Activated CD4-positive, alpha-beta T cell treated with anti-CD3 and anti-CD28 coated beads for 1 hour (primary cell): ENCODE data around the gene WWOX.

Experiments used
- DNase-seq: peaks from one replicate; pipeline ENCODE4 v3.0.0-alpha.2; 2020

The WWOX gene

GRCh38 chr16:78640886-78641285 lies 541.4 kb downstream of the WWOX start:
- no peak for DNase-seq

DNA sequence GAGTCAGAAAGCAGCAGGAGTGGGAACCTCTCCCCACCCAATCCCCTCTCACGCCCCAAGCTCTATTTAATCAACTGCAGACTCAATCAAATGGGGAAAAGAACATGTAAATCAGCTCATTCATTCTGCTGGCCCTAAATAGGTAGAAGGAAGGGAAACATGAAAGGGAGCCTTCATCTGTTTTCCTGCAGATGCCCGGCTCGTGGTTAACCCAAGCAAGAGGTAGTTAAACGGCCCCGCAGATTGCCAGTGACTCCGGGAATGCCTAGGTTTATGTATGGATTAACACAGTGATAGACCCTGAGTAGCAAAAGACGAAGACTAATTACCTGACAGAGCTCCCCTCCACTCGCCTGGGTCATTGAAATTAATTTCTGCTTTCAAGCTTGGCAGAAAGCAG lies 542.0 kb downstream of the WWOX start:
- DNase-seq, result no peak

GRCh38 chr16:78642621-78643285 lies 543.3 kb downstream of the WWOX start:
- DNase-seq, result no peak

DNA sequence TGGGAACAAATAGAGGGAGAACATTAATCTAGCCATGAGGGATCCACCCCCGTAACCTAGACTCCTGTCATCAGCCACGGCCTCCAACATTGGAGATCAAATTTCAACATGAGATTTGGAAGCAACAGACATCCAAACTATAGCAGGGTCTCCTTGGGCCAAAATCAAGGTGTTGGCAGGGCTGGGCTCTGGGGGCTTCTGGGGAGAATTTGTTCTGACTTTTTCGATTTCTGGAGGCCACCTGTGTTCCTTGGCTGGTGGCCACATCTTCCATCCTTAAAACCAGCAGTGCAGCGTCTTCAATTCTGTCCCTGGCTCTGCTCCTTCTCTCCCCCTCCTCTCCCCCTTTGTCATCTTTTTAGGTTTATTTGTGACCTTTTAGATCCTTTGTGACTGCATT lies 546.2 kb downstream of the WWOX start:
- no peak for DNase-seq

GRCh38 chr16:78647019-78647418 lies 547.6 kb downstream of the WWOX start:
- DNase-seq, result no peak

GRCh38 chr16:78647491-78647890 lies 548.0 kb downstream of the WWOX start:
- no peak for DNase-seq

DNA sequence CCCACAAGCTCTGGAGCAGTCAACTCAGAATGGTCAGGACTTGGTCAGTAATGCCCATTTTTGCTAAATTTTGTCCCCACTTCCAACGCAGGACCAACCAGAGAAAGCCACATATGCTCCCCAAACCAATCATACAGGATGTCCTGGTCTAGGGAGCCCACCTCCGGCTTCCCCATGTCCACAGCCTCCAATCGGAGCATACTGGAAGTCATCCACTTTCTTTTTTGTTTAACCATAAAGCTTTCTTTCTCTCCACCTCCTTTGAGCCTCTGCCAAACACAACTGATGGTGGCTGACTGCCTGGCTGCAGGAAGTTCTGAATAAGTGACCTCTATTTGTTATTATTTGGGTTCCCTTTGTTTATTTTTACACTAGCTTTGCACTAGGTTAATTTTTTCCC lies 549.1 kb downstream of the WWOX start:
- DNase-seq, result no peak

DNA sequence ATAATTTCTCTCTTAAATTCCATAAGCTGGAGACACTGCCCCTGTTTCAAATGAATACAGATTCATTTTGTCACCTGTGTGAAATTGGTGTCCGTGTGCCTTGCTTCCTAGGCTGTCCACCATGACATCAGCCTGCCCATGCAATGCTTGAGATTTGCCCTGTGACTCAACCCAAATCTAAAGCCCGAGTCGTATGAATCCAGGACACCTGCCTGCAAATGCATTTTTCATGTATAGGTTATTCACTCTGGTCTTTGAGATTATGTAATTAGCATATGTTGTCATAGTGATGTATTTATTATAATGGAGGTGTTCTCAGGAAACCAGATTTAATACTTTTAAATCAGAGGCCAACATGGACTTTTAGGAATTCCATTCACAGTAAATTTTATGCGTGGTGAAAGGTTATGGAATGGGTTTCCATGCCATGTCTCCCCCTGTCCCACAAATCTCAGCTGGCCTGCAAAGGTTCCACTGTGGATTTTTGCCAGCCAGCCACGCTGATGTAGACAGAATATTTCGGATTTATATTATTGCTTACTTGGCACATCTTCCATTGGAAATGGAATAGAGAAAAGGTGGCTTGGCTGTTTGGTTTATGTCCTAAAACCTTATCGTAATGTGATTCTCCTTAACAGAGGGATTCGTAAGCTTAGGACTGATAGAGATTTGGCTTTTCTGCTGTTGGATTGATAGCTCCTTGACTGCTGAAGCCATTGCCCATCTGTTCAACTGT lies 551.1 kb downstream of the WWOX start:
- DNase-seq, result no peak

DNA sequence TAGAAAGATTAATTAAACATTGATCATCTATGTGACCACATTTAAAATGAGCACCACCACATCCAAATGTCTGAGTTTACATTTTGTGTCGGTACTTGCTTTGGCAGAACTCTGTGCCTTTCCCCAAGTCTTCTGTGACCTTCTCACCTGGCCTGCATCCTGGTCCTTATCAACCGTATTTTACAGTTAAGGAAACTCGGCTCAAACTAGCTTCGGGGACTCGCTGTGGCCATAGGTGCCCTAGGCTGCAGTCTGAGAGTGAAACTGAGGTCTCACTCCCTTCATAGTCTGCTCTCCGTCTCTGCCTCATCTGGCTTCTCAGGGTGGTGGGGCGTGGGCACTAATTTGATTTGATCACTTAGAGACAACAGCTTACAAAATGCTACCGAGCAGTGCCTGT lies 555.5 kb downstream of the WWOX start:
- DNase-seq, result no peak

GRCh38 chr16:78655331-78656113 lies 556.1 kb downstream of the WWOX start:
- no peak for DNase-seq

GRCh38 chr16:78656887-78657286 lies 557.4 kb downstream of the WWOX start:
- no peak for DNase-seq

DNA sequence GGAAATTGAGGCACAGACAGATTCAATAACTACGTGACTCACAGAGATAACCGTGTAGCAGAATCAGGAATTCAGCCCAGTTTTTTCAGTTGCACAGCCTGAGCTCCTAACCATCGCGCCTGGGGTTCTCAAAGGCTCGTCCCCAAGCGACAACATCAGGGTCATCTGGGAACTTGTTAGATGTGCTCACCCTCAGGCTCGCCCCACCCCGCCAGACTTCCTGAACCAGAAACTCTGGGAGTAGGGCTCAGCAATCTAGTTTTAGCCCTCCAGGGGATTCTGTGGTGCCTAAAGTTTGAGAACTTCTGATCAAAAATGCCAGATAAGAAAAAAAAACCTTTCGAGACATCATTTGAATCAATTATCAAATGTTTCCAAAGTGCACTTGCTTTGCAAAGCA lies 559.8 kb downstream of the WWOX start:
- no peak for DNase-seq

DNA sequence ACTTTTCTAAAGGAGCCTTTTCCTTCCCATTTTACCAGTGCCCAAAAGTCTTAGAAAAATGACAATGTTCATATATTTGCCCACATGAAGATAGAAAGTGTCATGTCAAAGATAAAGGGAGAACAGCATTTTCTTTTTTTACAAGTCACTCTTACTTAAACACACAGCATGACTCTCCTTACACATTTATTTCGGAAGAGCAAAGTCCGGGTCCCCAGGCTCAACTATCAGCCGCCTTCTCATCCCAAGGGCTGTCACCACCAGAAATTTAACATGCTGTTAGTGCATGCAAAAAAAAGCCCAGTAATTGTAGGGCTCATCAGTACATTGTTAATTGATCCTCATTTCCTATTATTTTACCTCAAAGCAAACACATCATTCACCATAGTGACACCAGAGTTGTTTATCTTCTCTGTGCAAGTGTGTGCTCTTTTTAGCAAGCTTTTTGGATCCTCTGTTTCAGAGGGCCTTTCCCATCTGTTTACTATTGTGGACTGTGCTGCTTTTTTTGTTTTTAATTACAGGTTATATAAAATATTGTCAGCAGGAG lies 560.3 kb downstream of the WWOX start:
- no peak for DNase-seq

DNA sequence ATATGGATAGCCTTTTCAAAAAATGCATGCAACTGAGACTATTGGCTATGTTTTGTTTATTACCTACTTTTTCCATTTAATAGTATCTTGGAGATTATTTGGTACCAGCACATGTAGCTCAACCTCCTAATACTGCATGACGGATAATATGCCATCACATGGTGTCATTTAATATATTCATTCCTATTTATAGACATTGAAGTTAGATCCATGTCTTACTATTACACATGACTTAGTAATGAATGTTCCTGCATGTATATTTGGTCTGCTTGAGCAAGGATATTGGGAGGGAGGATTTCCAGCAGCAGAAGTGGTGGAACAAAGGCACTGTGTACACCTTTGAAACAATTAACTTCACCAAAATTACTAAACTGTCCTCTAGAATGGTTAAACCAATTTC lies 561.3 kb downstream of the WWOX start:
- DNase-seq, result no peak

GRCh38 chr16:78663690-78664089 lies 564.2 kb downstream of the WWOX start:
- DNase-seq, result no peak

GRCh38 chr16:78664811-78665772 lies 565.6 kb downstream of the WWOX start:
- no peak for DNase-seq

DNA sequence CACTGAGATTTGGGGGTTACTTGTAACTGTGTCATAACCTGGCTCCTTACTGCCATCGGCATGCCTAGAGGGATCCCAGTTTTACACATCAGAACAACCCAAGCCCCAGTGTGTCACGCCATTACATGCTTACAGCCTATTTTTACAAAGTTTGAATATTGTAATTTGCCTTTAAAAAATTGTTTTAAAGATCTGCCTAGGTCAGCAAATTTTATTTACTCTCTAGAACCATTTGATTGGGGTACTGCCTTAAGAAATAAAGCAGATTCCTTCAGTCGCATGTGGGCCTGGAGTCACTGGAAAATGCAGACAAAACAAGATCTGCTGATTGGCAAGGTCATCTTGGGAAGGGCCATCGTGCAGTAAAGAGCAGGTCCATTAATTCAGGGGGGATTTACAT lies 566.9 kb downstream of the WWOX start:
- no peak for DNase-seq

- no peak for DNase-seq
These were observed 568.2 kb downstream of the WWOX start for GRCh38 chr16:78667675-78668074.

DNA sequence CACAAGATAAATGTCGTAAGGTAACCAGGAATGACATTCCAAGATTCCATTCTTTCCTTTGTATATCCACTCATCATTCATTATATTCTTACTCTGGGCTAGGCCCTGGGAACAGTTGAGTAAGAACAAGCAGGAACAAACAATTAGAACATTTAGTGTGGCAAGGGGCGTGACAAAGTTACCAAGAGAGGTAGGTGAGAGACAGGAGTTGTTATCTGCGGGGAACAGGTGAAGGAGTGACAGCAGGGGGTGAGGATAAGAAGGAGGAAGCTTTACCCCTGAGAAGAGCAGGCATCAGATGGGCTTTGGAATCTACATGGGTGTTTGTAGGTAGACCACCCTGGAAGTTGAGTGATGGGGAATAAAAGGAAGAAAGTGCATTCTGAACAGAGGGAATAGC lies 568.9 kb downstream of the WWOX start:
- DNase-seq, result no peak

GRCh38 chr16:78669994-78670393 lies 570.5 kb downstream of the WWOX start:
- DNase-seq, result no peak

DNA sequence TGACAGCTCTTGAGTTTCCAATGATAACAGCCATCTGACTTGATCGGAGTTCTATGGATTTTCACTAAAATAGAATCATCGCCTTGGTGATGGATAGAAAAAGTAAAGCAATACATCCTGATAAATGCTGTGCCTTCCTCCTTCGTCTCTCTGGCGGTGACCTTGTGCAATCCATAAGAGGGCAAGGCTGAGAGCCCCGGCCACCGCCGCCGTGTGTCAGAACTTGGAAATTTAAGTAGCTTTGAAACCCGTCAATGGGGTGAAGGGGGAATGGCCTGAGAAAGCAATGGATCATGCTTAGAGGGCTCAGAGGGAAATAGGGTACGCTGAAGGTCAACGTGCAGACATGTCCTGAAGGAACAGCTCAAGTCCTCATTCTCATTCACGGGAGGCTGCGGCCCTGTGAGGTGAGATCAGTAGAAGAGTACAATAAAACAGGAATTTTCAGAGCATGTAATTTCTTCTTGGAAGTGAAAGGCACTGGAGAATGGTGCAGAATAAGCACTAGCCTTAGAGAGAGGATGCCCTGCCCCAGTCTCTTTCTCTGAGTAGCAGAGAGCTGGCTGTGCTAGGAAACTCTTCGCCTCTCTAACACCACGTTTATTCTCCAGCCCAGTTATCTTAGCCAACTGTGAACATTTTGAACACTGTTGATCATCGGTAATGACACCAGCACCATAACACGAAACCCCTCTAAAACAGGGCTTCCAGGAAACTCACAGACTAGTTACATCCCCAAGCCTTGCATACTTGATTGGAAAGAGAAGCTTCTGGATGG lies 573.5 kb downstream of the WWOX start:
- no peak for DNase-seq

- DNase-seq, result no peak
These were observed 574.4 kb downstream of the WWOX start for GRCh38 chr16:78673884-78674283.
